A673 (cell line): Measurements from ENCODE around the gene TEAD1.

Experiments
- EZH2 ChIP-seq: fragments of 200-600 bp; sonication (generic); IDR thresholded peaks from 2 replicates; pipeline ENCODE4 v1.6.1; 2017; ENCODE audit warnings: borderline replicate concordance, low read depth, mild to moderate bottlenecking, mixed read lengths, antibody characterized with exemption, low read length; ENCODE audit not compliant: poor library complexity, severe bottlenecking
- TF ChIP-seq, protein P1 (sequence below): fragments of 300-800, 200-600 bp; sonication (generic); conservative IDR thresholded peaks from 2 replicates; pipeline ENCODE4 v1.5.1; 2017; ENCODE audit warnings: low read depth, mild to moderate bottlenecking, antibody characterized with exemption, low read length, moderate library complexity, mixed read lengths

DNA sequence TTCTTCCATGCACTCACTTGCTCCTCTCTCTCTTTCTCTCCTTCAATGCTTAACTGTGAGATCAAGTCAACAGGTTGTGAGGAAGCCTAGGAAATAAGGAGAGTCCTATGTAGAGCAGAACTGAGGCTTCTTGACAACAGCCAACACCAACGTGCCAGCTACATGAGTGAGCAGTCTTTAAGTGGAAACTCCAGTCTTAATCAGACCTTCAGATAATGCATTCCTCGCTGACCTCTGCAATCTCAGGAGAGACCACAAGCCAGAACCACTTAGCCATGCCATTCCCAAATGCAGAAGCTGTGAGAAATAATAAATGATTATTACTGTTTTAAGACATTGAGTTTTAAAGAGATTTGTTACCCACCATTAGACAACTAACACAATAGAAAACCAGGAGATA lies 6.1 kb upstream of the TEAD1 start:
- TF ChIP-seq, protein P1, sequence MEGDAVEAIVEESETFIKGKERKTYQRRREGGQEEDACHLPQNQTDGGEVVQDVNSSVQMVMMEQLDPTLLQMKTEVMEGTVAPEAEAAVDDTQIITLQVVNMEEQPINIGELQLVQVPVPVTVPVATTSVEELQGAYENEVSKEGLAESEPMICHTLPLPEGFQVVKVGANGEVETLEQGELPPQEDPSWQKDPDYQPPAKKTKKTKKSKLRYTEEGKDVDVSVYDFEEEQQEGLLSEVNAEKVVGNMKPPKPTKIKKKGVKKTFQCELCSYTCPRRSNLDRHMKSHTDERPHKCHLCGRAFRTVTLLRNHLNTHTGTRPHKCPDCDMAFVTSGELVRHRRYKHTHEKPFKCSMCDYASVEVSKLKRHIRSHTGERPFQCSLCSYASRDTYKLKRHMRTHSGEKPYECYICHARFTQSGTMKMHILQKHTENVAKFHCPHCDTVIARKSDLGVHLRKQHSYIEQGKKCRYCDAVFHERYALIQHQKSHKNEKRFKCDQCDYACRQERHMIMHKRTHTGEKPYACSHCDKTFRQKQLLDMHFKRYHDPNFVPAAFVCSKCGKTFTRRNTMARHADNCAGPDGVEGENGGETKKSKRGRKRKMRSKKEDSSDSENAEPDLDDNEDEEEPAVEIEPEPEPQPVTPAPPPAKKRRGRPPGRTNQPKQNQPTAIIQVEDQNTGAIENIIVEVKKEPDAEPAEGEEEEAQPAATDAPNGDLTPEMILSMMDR, result no peak
- TF ChIP-seq EZH2, result no peak
